Activated naive CD8-positive, alpha-beta T cell (primary cell): ENCODE measurements around the gene PRSS56.
A peak's percentile ranks its signal among the peaks of the same experiment; 100 is the strongest.

Experiments used
- H3K27ac Mint-ChIP-seq: one replicate; pipeline ENCODE4 v1.8.0; 2021; ENCODE audit warnings: mixed read lengths
- H3K27me3 Mint-ChIP-seq: one replicate; pipeline ENCODE4 v1.8.0; 2021; ENCODE audit warnings: mixed read lengths
- H3K36me3 Mint-ChIP-seq: one replicate; pipeline ENCODE4 v1.8.0; 2021; ENCODE audit warnings: mixed read lengths
- H3K4me1 Mint-ChIP-seq: one replicate; pipeline ENCODE4 v1.8.0; 2021; ENCODE audit warnings: low read depth, mixed read lengths
- H3K4me3 Mint-ChIP-seq: one replicate; pipeline ENCODE4 v1.8.0; 2021; ENCODE audit warnings: mild to moderate bottlenecking, mixed read lengths
- H3K9me3 Mint-ChIP-seq: one replicate; pipeline ENCODE4 v1.8.0; 2021; ENCODE audit warnings: low read depth, mixed read lengths

The PRSS56 gene

GRCh38 chr2:232483923-232484627 lies 36.1 kb upstream of the PRSS56 start:
- H3K9me3 Mint-ChIP-seq: no peaks in the 10 kb centered on the region
- H3K27me3 Mint-ChIP-seq: peaks cover 11% of the 10 kb centered on the region
- no peak overlapping the region for H3K4me3 Mint-ChIP-seq
- H3K27ac Mint-ChIP-seq: no peak overlapping the region
- H3K36me3 Mint-ChIP-seq: no peaks in the 10 kb centered on the region
- peaks cover 8% of the 10 kb centered on the region for H3K4me1 Mint-ChIP-seq

- Mint-ChIP-seq H3K36me3 (no peaks in the 10 kb centered on the region), H3K27ac (no peak overlapping the region), H3K27me3 (peaks cover 13% of the 10 kb centered on the region), H3K4me1 (peaks cover 8% of the 10 kb centered on the region), H3K4me3 (peak overlapping the region; percentile 54), H3K9me3 (no peaks in the 10 kb centered on the region)
These were observed 35.4 kb upstream of the PRSS56 start for GRCh38 chr2:232484628-232485347.

- no peaks in the 10 kb centered on the region for H3K9me3 Mint-ChIP-seq
These were observed 34.8 kb upstream of the PRSS56 start for GRCh38 chr2:232485348-232485756.

GRCh38 chr2:232485757-232486557 lies 34.2 kb upstream of the PRSS56 start:
- peaks cover 8% of the 10 kb centered on the region for H3K4me1 Mint-ChIP-seq
- H3K9me3 Mint-ChIP-seq: no peaks in the 10 kb centered on the region
- H3K4me3 Mint-ChIP-seq: no peak overlapping the region
- peaks cover 13% of the 10 kb centered on the region for H3K27me3 Mint-ChIP-seq
- no peak overlapping the region for H3K27ac Mint-ChIP-seq
- no peaks in the 10 kb centered on the region for H3K36me3 Mint-ChIP-seq

More at GRCh38 chr2:232485348-232485756, 34.8 kb upstream of the PRSS56 start:
- H3K4me1 Mint-ChIP-seq: peaks cover 8% of the 10 kb centered on the region
- peaks cover 13% of the 10 kb centered on the region for H3K27me3 Mint-ChIP-seq
- peak overlapping the region; percentile 54 for H3K4me3 Mint-ChIP-seq
- H3K36me3 Mint-ChIP-seq: no peaks in the 10 kb centered on the region
- H3K27ac Mint-ChIP-seq: no peak overlapping the region

- no peak overlapping the region for H3K27ac Mint-ChIP-seq
These were observed 33.4 kb upstream of the PRSS56 start for GRCh38 chr2:232486558-232487384.

GRCh38 chr2:232487385-232488096 lies 32.6 kb upstream of the PRSS56 start, which contains the start of gene ECEL1:
ECEL1 (minus strand) TSS chr2:232487834; CDS start chr2:232486653, 1,181 bp downstream.
- Mint-ChIP-seq H3K9me3 (no peaks in the 10 kb centered on the region), H3K4me1 (peaks cover 8% of the 10 kb centered on the region), H3K27ac (no peak within 1 kb of the TSS), H3K4me3 (peak within 1 kb of the TSS; percentile 57), H3K36me3 (no peaks in the 10 kb centered on the region), H3K27me3 (peaks cover 13% of the 10 kb centered on the region)

More at GRCh38 chr2:232486558-232487384, 33.4 kb upstream of the PRSS56 start:
- H3K9me3 Mint-ChIP-seq: no peaks in the 10 kb centered on the region
- H3K4me1 Mint-ChIP-seq: peaks cover 8% of the 10 kb centered on the region
- H3K27me3 Mint-ChIP-seq: peaks cover 13% of the 10 kb centered on the region
- no peaks in the 10 kb centered on the region for H3K36me3 Mint-ChIP-seq
- H3K4me3 Mint-ChIP-seq: peak overlapping the region; percentile 27

- no peak overlapping the region for H3K27ac Mint-ChIP-seq
- H3K4me1 Mint-ChIP-seq: peaks cover 8% of the 10 kb centered on the region
- no peaks in the 10 kb centered on the region for H3K9me3 Mint-ChIP-seq
- H3K4me3 Mint-ChIP-seq: peak overlapping the region; percentile 57
- peaks cover 13% of the 10 kb centered on the region for H3K27me3 Mint-ChIP-seq
- no peaks in the 10 kb centered on the region for H3K36me3 Mint-ChIP-seq
These were observed 32.0 kb upstream of the PRSS56 start for GRCh38 chr2:232488097-232488711.

GRCh38 chr2:232488721-232489300 lies 31.4 kb upstream of the PRSS56 start:
- Mint-ChIP-seq H3K36me3 (no peaks in the 10 kb centered on the region), H3K27ac (no peak overlapping the region), H3K9me3 (no peaks in the 10 kb centered on the region), H3K4me3 (peak overlapping the region; percentile 57), H3K27me3 (peaks cover 13% of the 10 kb centered on the region), H3K4me1 (peaks cover 8% of the 10 kb centered on the region)

GRCh38 chr2:232489516-232490220 lies 30.5 kb upstream of the PRSS56 start:
- Mint-ChIP-seq H3K4me3 (no peak overlapping the region), H3K9me3 (no peaks in the 10 kb centered on the region), H3K4me1 (peaks cover 8% of the 10 kb centered on the region), H3K36me3 (no peaks in the 10 kb centered on the region), H3K27me3 (peaks cover 10% of the 10 kb centered on the region), H3K27ac (no peak overlapping the region)

- Mint-ChIP-seq H3K4me3 (no peak overlapping the region), H3K27me3 (peaks cover 7% of the 10 kb centered on the region), H3K9me3 (no peaks in the 10 kb centered on the region), H3K27ac (no peak overlapping the region), H3K4me1 (peaks cover 3% of the 10 kb centered on the region), H3K36me3 (no peaks in the 10 kb centered on the region)
These were observed 29.7 kb upstream of the PRSS56 start for GRCh38 chr2:232490221-232491138.

- Mint-ChIP-seq H3K27ac (no peak overlapping the region), H3K4me1 (peaks cover 3% of the 10 kb centered on the region), H3K27me3 (peaks cover 7% of the 10 kb centered on the region), H3K4me3 (no peak overlapping the region), H3K36me3 (no peaks in the 10 kb centered on the region), H3K9me3 (no peaks in the 10 kb centered on the region)
These were observed 28.9 kb upstream of the PRSS56 start for GRCh38 chr2:232491139-232491780.
